Posterior cingulate gyrus (tissue), 11 donors: ENCODE results near the gene IGHMBP2.
"Not testable (repeated sequence)": the region's sequence is repeated elsewhere in the genome, so short reads cannot be mapped to it uniquely, and the experiment has no call there.

ENCODE experiments used
- DNase-seq, 10 donors: peaks; one replicate each; pipeline versions ENCODE4 v3.0.0 to v3.0.0-alpha.2; 2020 to 2021; ENCODE audit warnings: mixed read lengths in 3 of 10
- intact Hi-C: fragments of 100-400 bp; cut with DNase I; formaldehyde crosslinking; loops from one replicate; pipeline ENCODE4 v1.15.1; 2023

IGHMBP2 gene

GRCh38 chr11:68903288-68904247 lies at the start of gene IGHMBP2, which contains the start of gene MRPL21:
IGHMBP2 (plus strand) TSS chr11:68903891; CDS start chr11:68903953, 62 bp downstream.
MRPL21 (minus strand) TSS chr11:68903832; CDS start chr11:68903810, 22 bp downstream.
- intact Hi-C loops, result no loop called here
- peak; percentile 76 to 98 (median 90) for DNase-seq

- DNase-seq, result peak in 1 of 10 donors; percentile 53
- intact Hi-C loops, result no loop called here
These were observed 49.3 kb upstream of the IGHMBP2 start for GRCh38 chr11:68854273-68854958.

- intact Hi-C loops, result no loop called here
- DNase-seq, result peak in 1 of 10 donors; percentile 88
These were observed 48.3 kb upstream of the IGHMBP2 start for GRCh38 chr11:68855205-68855981.

- intact Hi-C loops, result not testable (repeated sequence)
- peak in 2 of 10 donors; percentile 21 to 39 for DNase-seq
These were observed 47.2 kb upstream of the IGHMBP2 start for GRCh38 chr11:68856425-68857030.

GRCh38 chr11:68857037-68857586 lies 46.6 kb upstream of the IGHMBP2 start:
- intact Hi-C loops, result no loop called here
- DNase-seq, result peak in 1 of 10 donors; percentile 2

GRCh38 chr11:68859123-68859522 lies 44.6 kb upstream of the IGHMBP2 start:
- intact Hi-C loops, result no loop called here
- peak in 1 of 10 donors; percentile 2 for DNase-seq

GRCh38 chr11:68862421-68862820 lies 41.3 kb upstream of the IGHMBP2 start:
- intact Hi-C loops, result no loop called here
- peak in 3 of 10 donors; percentile 23 to 42 (median 40) for DNase-seq

GRCh38 chr11:68863553-68864265 lies 40.0 kb upstream of the IGHMBP2 start:
- intact Hi-C loops, result no loop called here
- DNase-seq, result peak in 3 of 10 donors; percentile 14 to 29 (median 14)

- intact Hi-C loops, result no loop called here
- DNase-seq, result peak in 3 of 10 donors; percentile 39 to 65 (median 49)
These were observed 38.5 kb upstream of the IGHMBP2 start for GRCh38 chr11:68865241-68865640.

GRCh38 chr11:68867066-68867465 lies 36.6 kb upstream of the IGHMBP2 start:
- DNase-seq, result peak in 3 of 10 donors; percentile 33 to 57 (median 39)
- intact Hi-C loops, result no loop called here

GRCh38 chr11:68868221-68868835 lies 35.4 kb upstream of the IGHMBP2 start:
- intact Hi-C loops, result no loop called here

GRCh38 chr11:68870470-68870869 lies 33.2 kb upstream of the IGHMBP2 start:
- peak in 2 of 10 donors; percentile 12 to 16 for DNase-seq
- intact Hi-C loops, result no loop called here

More at GRCh38 chr11:68868221-68868835, 35.4 kb upstream of the IGHMBP2 start:
- DNase-seq, result peak in 2 of 10 donors; percentile 17 to 48

- intact Hi-C loops, result no loop called here
- DNase-seq, result peak in 2 of 10 donors; percentile 8 to 31
These were observed 31.3 kb upstream of the IGHMBP2 start for GRCh38 chr11:68872216-68873003.

GRCh38 chr11:68878022-68878421 lies 25.7 kb upstream of the IGHMBP2 start:
- peak in 1 of 10 donors; percentile 21 for DNase-seq
- intact Hi-C loops, result no loop called here

GRCh38 chr11:68880851-68881250 lies 22.8 kb upstream of the IGHMBP2 start:
- intact Hi-C loops, result no loop called here
- peak in 1 of 10 donors; percentile 9 for DNase-seq

- peak in 2 of 10 donors; percentile 4 to 10 for DNase-seq
- intact Hi-C loops, result no loop called here
These were observed 22.4 kb upstream of the IGHMBP2 start for GRCh38 chr11:68881320-68881719.

- intact Hi-C loops, result no loop called here
- peak in 3 of 10 donors; percentile 30 to 55 (median 54) for DNase-seq
These were observed 21.3 kb upstream of the IGHMBP2 start for GRCh38 chr11:68882391-68882790.
